SK-N-SH (cell line): ENCODE results near the gene BRD7. TPM values are rescaled to one million over a fixed set of nuclear protein-coding genes. Genes with fewer than 3 reads are reported as not detected.

Experiments used
- CTCF ChIA-PET: fragments of 300-600, 350-600 bp; formaldehyde crosslinking; extraction: SDS; loops from one replicate; lab custom pipeline; 2021; lab: Yijun Ruan, JAX
- POLR2A ChIA-PET: fragments of 350-600 bp; sonication (Branson Sonifier 250); formaldehyde crosslinking; extraction: SDS; loops from one replicate; lab custom pipeline; 2020; ENCODE audit warnings: antibody characterized with exemption, inconsistent platforms; lab: Yijun Ruan, JAX
- DNase-seq: peaks from one replicate; pipeline ENCODE4 v3.0.0; 2012
- H2AFZ ChIP-seq: fragments of 200-600 bp; sonication (generic); 2 replicates; pipeline ENCODE4 v1.8.1; 2016; ENCODE audit warnings: antibody characterized with exemption, mild to moderate bottlenecking, low read depth
- H3F3A ChIP-seq: fragments of 200-600 bp; sonication (generic); replicated peaks from 2 replicates; pipeline ENCODE3; 2016; ENCODE audit warnings: antibody characterized with exemption, mild to moderate bottlenecking; ENCODE audit not compliant: insufficient read depth
- H3K27ac ChIP-seq, 2 experiments: fragments of 200-500 bp in 1 of 2; fragments of 200-600 bp in 1 of 2; sonication (Bioruptor generic) in 1 of 2; sonication (generic), shearing (Covaris generic) in 1 of 2; 2 replicates each; pipeline versions ENCODE4 v1.5.1 to v1.6.1; 2014 to 2016; ENCODE audit warnings: low read depth in 2 of 2, inconsistent platforms in 1 of 2, low read length in 1 of 2, mild to moderate bottlenecking in 1 of 2, mixed read lengths in 1 of 2
- H3K27me3 ChIP-seq: fragments of 200-600 bp; sonication (generic), shearing (Covaris generic); 2 replicates; pipeline ENCODE4 v1.6.1; 2016; ENCODE audit warnings: mixed run types; ENCODE audit not compliant: insufficient read depth
- H3K36me3 ChIP-seq, 2 experiments: fragments of 200-500 bp in 1 of 2; fragments of 200-600 bp in 1 of 2; sonication (Bioruptor generic) in 1 of 2; sonication (generic) in 1 of 2; replicated peaks in 1 of 2; 2 replicates each; pipeline versions ENCODE3 to v1.5.1; 2014 to 2016; ENCODE audit warnings: low read length in 1 of 2, mild to moderate bottlenecking in 1 of 2; ENCODE audit not compliant: insufficient read depth in 2 of 2, control insufficient read depth in 1 of 2
- H3K4me1 ChIP-seq, 2 experiments: fragments of 200-500 bp in 1 of 2; fragments of 200-600 bp in 1 of 2; sonication (Bioruptor generic) in 1 of 2; sonication (generic), shearing (Covaris generic) in 1 of 2; 2 replicates each; pipeline versions ENCODE4 v1.5.1 to v1.6.1; 2014 to 2016; ENCODE audit warnings: low read depth in 1 of 2, low read length in 1 of 2, mixed run types in 1 of 2; ENCODE audit not compliant: insufficient read depth in 2 of 2, control insufficient read depth in 1 of 2
- H3K4me2 ChIP-seq: fragments of 200-600 bp; sonication (generic), shearing (Covaris generic); 2 replicates; pipeline ENCODE4 v1.6.1; 2017; ENCODE audit warnings: mixed run types
- H3K4me3 ChIP-seq, 2 experiments: fragments of 200-500 bp in 1 of 2; fragments of 200-600 bp in 1 of 2; sonication (Bioruptor generic) in 1 of 2; sonication (generic), shearing (Covaris generic) in 1 of 2; 2 replicates each; pipeline versions ENCODE4 v1.5.1 to v1.8.1; 2014 to 2016; ENCODE audit warnings: low read depth in 2 of 2, inconsistent platforms in 1 of 2, low read length in 1 of 2, mild to moderate bottlenecking in 1 of 2, mixed read lengths in 1 of 2, moderate library complexity in 1 of 2
- H3K79me2 ChIP-seq: fragments of 200-600 bp; sonication (generic); 2 replicates; pipeline ENCODE4 v1.8.1; 2017; ENCODE audit warnings: mild to moderate bottlenecking; ENCODE audit not compliant: insufficient read depth
- H3K9ac ChIP-seq: fragments of 200-600 bp; sonication (generic); 2 replicates; pipeline ENCODE4 v1.6.1; 2017; ENCODE audit warnings: mixed run types
- H3K9me2 ChIP-seq: fragments of 200-600 bp; sonication (generic); 2 replicates; pipeline ENCODE4 v1.6.1; 2017; ENCODE audit warnings: mixed run types
- H3K9me3 ChIP-seq: fragments of 200-600 bp; sonication (generic); 2 replicates; pipeline ENCODE4 v1.6.1; 2017; ENCODE audit warnings: mixed run types, mild to moderate bottlenecking, moderate library complexity
- H4K20me1 ChIP-seq: fragments of 200-600 bp; sonication (generic); 2 replicates; pipeline ENCODE4 v1.6.1; 2017; ENCODE audit warnings: mild to moderate bottlenecking, mixed run types; ENCODE audit not compliant: insufficient read depth
- CHD2 ChIP-seq: fragments of 150-350 bp; IDR thresholded peaks from 2 replicates; pipeline ENCODE4 v1.6.1; 2018; ENCODE audit warnings: low read length; ENCODE audit not compliant: partially characterized antibody
- CTCF ChIP-seq: fragments of 200-600 bp; sonication (generic); IDR thresholded peaks from 2 replicates; pipeline ENCODE4 v1.6.1; 2017; ENCODE audit warnings: antibody characterized with exemption, mild to moderate bottlenecking, moderate library complexity
- EZH2phosphoT487 ChIP-seq: fragments of 200-600 bp; sonication (generic); IDR thresholded peaks from 2 replicates; pipeline ENCODE4 v1.6.1; 2017; ENCODE audit warnings: low read depth, mixed run types, mild to moderate bottlenecking, antibody characterized with exemption, moderate library complexity, borderline replicate concordance
- FOSL2 ChIP-seq: IDR thresholded peaks from 2 replicates; pipeline ENCODE4 v1.4.0; 2012; ENCODE audit warnings: low read depth, mild to moderate bottlenecking, moderate library complexity, borderline replicate concordance
- FOXM1 ChIP-seq: IDR thresholded peaks from 2 replicates; pipeline ENCODE4 v1.4.0; 2012; ENCODE audit warnings: low read depth, mild to moderate bottlenecking
- GABPA ChIP-seq: IDR thresholded peaks from 2 replicates; pipeline ENCODE4 v1.4.0; 2012; ENCODE audit warnings: low read depth, mild to moderate bottlenecking
- JUND ChIP-seq: IDR thresholded peaks from 2 replicates; pipeline ENCODE4 v1.4.0; 2012
- MXI1 ChIP-seq: IDR thresholded peaks from 2 replicates; pipeline ENCODE4 v1.6.1; 2012; ENCODE audit warnings: mild to moderate bottlenecking, low read depth, low read length, improper control_type of control experiment
- NFIC ChIP-seq: IDR thresholded peaks from 2 replicates; pipeline ENCODE4 v1.4.0; 2012; ENCODE audit warnings: borderline replicate concordance
- NRF1 ChIP-seq: IDR thresholded peaks from 2 replicates; pipeline ENCODE4 v1.6.1; 2012; ENCODE audit warnings: low read depth, mild to moderate bottlenecking, low read length
- PBX3 ChIP-seq: IDR thresholded peaks from 2 replicates; pipeline ENCODE4; 2012
- RAD21 ChIP-seq: IDR thresholded peaks from 2 replicates; pipeline ENCODE4 v1.6.1; 2012; ENCODE audit warnings: mild to moderate bottlenecking, low read length
- REST ChIP-seq: IDR thresholded peaks from 2 replicates; pipeline ENCODE4 v1.6.1; 2012; ENCODE audit warnings: mild to moderate bottlenecking, low read depth, low read length, moderate library complexity
- RFX5 ChIP-seq: IDR thresholded peaks from 2 replicates; pipeline ENCODE4 v1.6.1; 2012; ENCODE audit warnings: mild to moderate bottlenecking, improper control_type of control experiment, low read length
- SIN3A ChIP-seq: IDR thresholded peaks from 2 replicates; pipeline ENCODE4 v1.6.1; 2012; ENCODE audit warnings: low read depth, mild to moderate bottlenecking, low read length, moderate library complexity, borderline replicate concordance
- SMC3 ChIP-seq: IDR thresholded peaks from 2 replicates; pipeline ENCODE4 v1.6.1; 2012; ENCODE audit warnings: low read depth, low read length, improper control_type of control experiment
- TEAD4 ChIP-seq: IDR thresholded peaks from 2 replicates; pipeline ENCODE4 v1.4.0; 2012; ENCODE audit warnings: mild to moderate bottlenecking, borderline replicate concordance; ENCODE audit not compliant: insufficient read depth
- YY1 ChIP-seq: IDR thresholded peaks from 2 replicates; pipeline ENCODE4 v1.4.0; 2012; ENCODE audit warnings: low read depth, mild to moderate bottlenecking
- WGBS: methylation state at CpG from one replicate; pipeline ENCODE4 v1.1.6; 2017; ENCODE audit warnings: low lambda C conversion rate; 5-methylcytosine and 5-hydroxymethylcytosine counted together
- polyA plus RNA-seq, 3 experiments: library from polyadenylated mRNA; depleted of rRNA; stranded (reverse); fragments of >200 nt; gene quantifications; 2 replicates each; pipeline ENCODE4 v1.2.3, GENCODE V29; 2012
- TF ChIP-seq, protein P1 (sequence below): IDR thresholded peaks from 2 replicates; pipeline ENCODE4 v1.4.0; 2012; ENCODE audit warnings: low read depth, borderline replicate concordance
- TF ChIP-seq, protein P2 (sequence below): IDR thresholded peaks from 2 replicates; pipeline ENCODE4 v1.4.0; 2012; ENCODE audit warnings: low read depth, borderline replicate concordance

Gene BRD7
- polyA plus RNA-seq, 1 of the 3 experiments (the other 2 are of a cell fraction), result 32.9 TPM

- CTCF ChIA-PET, result interaction anchor here (1.0 kb wide), 2 partner anchors 122 to 333 kb away, joined by 3 read pairs; no protein-coding TSS in a partner anchor
- no peaks in the 10 kb centered on the region for H3K4me1 ChIP-seq
These were observed 36.2 kb downstream of the BRD7 start for GRCh38 chr16:50332599-50332998.

More at GRCh38 chr16:50332599-50332998, 36.2 kb downstream of the BRD7 start:
- H2AFZ ChIP-seq, result no peak overlapping the region
- no peaks in the 10 kb centered on the region for H3K9me2 ChIP-seq
- no peaks in the 10 kb centered on the region for H4K20me1 ChIP-seq
- WGBS, result 97% methylated on average over 3 of the region's 3 CpGs
- DNase-seq, result no peak
- no peaks in the 10 kb centered on the region for H3K9me3 ChIP-seq
- peaks cover 61 to 68% of the 10 kb centered on the region in 2 experiments for H3K36me3 ChIP-seq
- TF ChIP-seq, protein P1, sequence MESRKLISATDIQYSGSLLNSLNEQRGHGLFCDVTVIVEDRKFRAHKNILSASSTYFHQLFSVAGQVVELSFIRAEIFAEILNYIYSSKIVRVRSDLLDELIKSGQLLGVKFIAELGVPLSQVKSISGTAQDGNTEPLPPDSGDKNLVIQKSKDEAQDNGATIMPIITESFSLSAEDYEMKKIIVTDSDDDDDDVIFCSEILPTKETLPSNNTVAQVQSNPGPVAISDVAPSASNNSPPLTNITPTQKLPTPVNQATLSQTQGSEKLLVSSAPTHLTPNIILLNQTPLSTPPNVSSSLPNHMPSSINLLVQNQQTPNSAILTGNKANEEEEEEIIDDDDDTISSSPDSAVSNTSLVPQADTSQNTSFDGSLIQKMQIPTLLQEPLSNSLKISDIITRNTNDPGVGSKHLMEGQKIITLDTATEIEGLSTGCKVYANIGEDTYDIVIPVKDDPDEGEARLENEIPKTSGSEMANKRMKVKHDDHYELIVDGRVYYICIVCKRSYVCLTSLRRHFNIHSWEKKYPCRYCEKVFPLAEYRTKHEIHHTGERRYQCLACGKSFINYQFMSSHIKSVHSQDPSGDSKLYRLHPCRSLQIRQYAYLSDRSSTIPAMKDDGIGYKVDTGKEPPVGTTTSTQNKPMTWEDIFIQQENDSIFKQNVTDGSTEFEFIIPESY, result no peak
- TF ChIP-seq MXI1 (no peak), JUND (no peak), PBX3 (no peak), YY1 (no peak), SIN3A (no peak), TEAD4 (no peak), NFIC (no peak), REST (no peak), RFX5 (no peak), FOXM1 (no peak), FOSL2 (no peak), EZH2phosphoT487 (no peak), CHD2 (no peak), SMC3 (no peak), CTCF (no peak), GABPA (no peak), RAD21 (no peak), NRF1 (no peak)
- TF ChIP-seq, protein P2, sequence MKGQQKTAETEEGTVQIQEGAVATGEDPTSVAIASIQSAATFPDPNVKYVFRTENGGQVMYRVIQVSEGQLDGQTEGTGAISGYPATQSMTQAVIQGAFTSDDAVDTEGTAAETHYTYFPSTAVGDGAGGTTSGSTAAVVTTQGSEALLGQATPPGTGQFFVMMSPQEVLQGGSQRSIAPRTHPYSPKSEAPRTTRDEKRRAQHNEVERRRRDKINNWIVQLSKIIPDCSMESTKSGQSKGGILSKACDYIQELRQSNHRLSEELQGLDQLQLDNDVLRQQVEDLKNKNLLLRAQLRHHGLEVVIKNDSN, result no peak
- POLR2A ChIA-PET, result no interaction called here
- no peak overlapping the region for H3K4me2 ChIP-seq
- no peaks in the 10 kb centered on the region for H3K27me3 ChIP-seq
- H3K27ac ChIP-seq, result no peak overlapping the region
- no peak overlapping the region for H3K4me3 ChIP-seq
- H3F3A ChIP-seq, result no peaks in the 10 kb centered on the region
- H3K9ac ChIP-seq, result no peak overlapping the region
- H3K79me2 ChIP-seq, result peaks cover 11% of the 10 kb centered on the region
